Activated CD8-positive, alpha-beta memory T cell treated with anti-CD3 and anti-CD28 coated beads for 36 hours (primary cell): ENCODE results near the gene TMTC3. TPM values are rescaled to one million over a fixed set of nuclear protein-coding genes. Genes with fewer than 3 reads are reported as not detected.

Source experiments
- total RNA-seq, 2 experiments: library from RNA; stranded (reverse); gene quantifications; one replicate each; pipeline ENCODE4 v1.2.3, GENCODE V29; 2021

Gene TMTC3
- total RNA-seq, 2 experiments from 2014 or later, result 7.9 to 8.8 TPM

Other genes starting within 250 kb of the TMTC3 start
- gene C12orf50, start 112.9 kb upstream of the TMTC3 start, total RNA-seq, result under 1 TPM in 1 of 2 experiments, not detected in 1; 0.10 TPM
- 10 to 100 TPM; 16.5 to 17.3 TPM for gene CEP290, start 219 bp upstream of the TMTC3 start, total RNA-seq